Measurements from ENCODE around the gene CELSR3. TPM values are rescaled to one million over a fixed set of nuclear protein-coding genes. Genes with fewer than 3 reads are reported as not detected.

The CELSR3 gene
- total and polyA plus RNA-seq, 2 of the 4 experiments (the other 2 are of a cell fraction): 0.18 to 0.63 TPM

DNA sequence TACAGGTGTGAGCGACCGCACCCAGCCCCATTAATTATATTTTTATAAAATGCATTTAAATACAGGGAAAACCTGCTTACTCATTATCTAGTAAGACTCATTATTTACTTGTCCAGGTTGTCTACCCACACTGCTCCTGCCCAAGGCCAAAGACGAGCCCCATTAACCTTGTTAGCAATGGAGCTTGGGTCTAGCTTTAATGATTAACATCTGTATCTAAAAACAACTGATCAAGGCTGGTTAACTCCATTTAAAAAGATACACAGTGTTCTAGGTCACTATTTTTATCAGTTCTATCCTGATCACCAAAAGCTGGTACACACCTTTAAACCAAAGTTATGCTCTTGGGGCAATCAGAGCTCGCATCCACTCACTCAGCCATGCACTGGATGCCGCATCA is 33.5 kb upstream of the CELSR3 start:
- no peak overlapping the region for H3K9ac ChIP-seq (ENCODE audit: low read depth, low read length)
- no peak for ATAC-seq (ENCODE audit: low read depth)
- H2BK120ac ChIP-seq (ENCODE audit: low read depth, low read length): no peak overlapping the region
- no peak overlapping the region for H3K56ac ChIP-seq (ENCODE audit: extremely low read depth, insufficient read depth, low read length)
- H3K4me1 ChIP-seq (ENCODE audit: control insufficient read depth, insufficient read depth, low read length): peaks cover 29% of the 10 kb centered on the region
- intact Hi-C loops (cut with micrococcal nuclease) (no loop called here), dilution Hi-C loops (cut with HindIII; ENCODE audit: low sequenced_read_pairs, unreplicated experiment) (no loop called here), in situ Hi-C loops (cut with MboI; ENCODE audit: low sequenced_read_pairs) (no loop called here)
- no peak overlapping the region for H2AFZ ChIP-seq (replicated peaks; ENCODE audit: low read length, poor library complexity)
- no peak for DNase-seq
- no peak overlapping the region for H4K91ac ChIP-seq (ENCODE audit: insufficient read depth, low read depth, low read length)
- H3K4me2 ChIP-seq (ENCODE audit: low read depth, low read length): no peak overlapping the region
- no TSS peak for BruUV-seq (replicated peaks)
- H2BK5ac ChIP-seq (ENCODE audit: low read depth, low read length, poor library complexity, severe bottlenecking): no peak overlapping the region
- H3K23ac ChIP-seq (ENCODE audit: low read depth, low read length): no peak overlapping the region; the same call in 1 of the 2 replicates
- 100% methylated on average over 1 of the region's 5 CpGs; no CpG with 5 or more reads in 1 of the 2 experiments for WGBS, 2 experiments (ENCODE audit: extremely low coverage in 2 of 2, insufficient read length in 1 of 2)
- no peak overlapping the region for H3K27ac ChIP-seq (ENCODE audit: insufficient read depth, low read length)
- TF ChIP-seq BHLHE40 (IDR thresholded peaks at IDR 0.05; ENCODE audit: low read depth, low read length): no peak
- no peak for TF ChIP-seq CHD1 (IDR thresholded peaks at IDR 0.05; ENCODE audit: low read depth, low read length)
- TF ChIP-seq, protein P1, sequence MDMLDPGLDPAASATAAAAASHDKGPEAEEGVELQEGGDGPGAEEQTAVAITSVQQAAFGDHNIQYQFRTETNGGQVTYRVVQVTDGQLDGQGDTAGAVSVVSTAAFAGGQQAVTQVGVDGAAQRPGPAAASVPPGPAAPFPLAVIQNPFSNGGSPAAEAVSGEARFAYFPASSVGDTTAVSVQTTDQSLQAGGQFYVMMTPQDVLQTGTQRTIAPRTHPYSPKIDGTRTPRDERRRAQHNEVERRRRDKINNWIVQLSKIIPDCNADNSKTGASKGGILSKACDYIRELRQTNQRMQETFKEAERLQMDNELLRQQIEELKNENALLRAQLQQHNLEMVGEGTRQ (IDR thresholded peaks at IDR 0.05; ENCODE audit: low read depth, low read length): no peak
- no peak for TF ChIP-seq NFE2L2 (IDR thresholded peaks at IDR 0.05; ENCODE audit: low read depth, low read length)
- no peak for TF ChIP-seq RCOR1 (IDR thresholded peaks at IDR 0.05; ENCODE audit: insufficient replicate concordance, low read length)
- no peak for TF ChIP-seq MXI1 (IDR thresholded peaks at IDR 0.05; ENCODE audit: borderline replicate concordance, low read depth, low read length)
- no peak for TF ChIP-seq RFX5 (IDR thresholded peaks at IDR 0.05; ENCODE audit: low read depth, low read length)
- no peak for TF ChIP-seq RAD21 (IDR thresholded peaks at IDR 0.05; ENCODE audit: low read length)
- no peak for TF ChIP-seq POLR2A (IDR thresholded peaks at IDR 0.05; ENCODE audit: low read depth, low read length)
- no peak for TF ChIP-seq SMC3 (IDR thresholded peaks at IDR 0.05; ENCODE audit: low read depth, low read length)
- TF ChIP-seq MAFK (IDR thresholded peaks at IDR 0.05; ENCODE audit: low read depth, low read length): no peak
- no peak for TF ChIP-seq MAZ (IDR thresholded peaks at IDR 0.05; ENCODE audit: borderline replicate concordance, low read depth, low read length)
- TF ChIP-seq, protein P2, sequence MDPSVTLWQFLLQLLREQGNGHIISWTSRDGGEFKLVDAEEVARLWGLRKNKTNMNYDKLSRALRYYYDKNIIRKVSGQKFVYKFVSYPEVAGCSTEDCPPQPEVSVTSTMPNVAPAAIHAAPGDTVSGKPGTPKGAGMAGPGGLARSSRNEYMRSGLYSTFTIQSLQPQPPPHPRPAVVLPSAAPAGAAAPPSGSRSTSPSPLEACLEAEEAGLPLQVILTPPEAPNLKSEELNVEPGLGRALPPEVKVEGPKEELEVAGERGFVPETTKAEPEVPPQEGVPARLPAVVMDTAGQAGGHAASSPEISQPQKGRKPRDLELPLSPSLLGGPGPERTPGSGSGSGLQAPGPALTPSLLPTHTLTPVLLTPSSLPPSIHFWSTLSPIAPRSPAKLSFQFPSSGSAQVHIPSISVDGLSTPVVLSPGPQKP (IDR thresholded peaks at IDR 0.05; ENCODE audit: borderline replicate concordance, low read depth, low read length): no peak
- no peak for TF ChIP-seq FOS (IDR thresholded peaks at IDR 0.05; ENCODE audit: low read depth, low read length)
- no peak for TF ChIP-seq CTCF (conservative IDR thresholded peaks at IDR 0.05; ENCODE audit: low read depth, low read length)
- no peak overlapping the region for H3K4ac ChIP-seq (ENCODE audit: low read depth, low read length)
- peaks cover 50% of the 10 kb centered on the region for H3K36me3 ChIP-seq (ENCODE audit: control insufficient read depth, insufficient read depth, low read length)
- H3K18ac ChIP-seq (ENCODE audit: low read depth, low read length): no peak overlapping the region
- no peak overlapping the region for H4K5ac ChIP-seq (ENCODE audit: low read depth, low read length)
- H3K27me3 ChIP-seq (ENCODE audit: control insufficient read depth, insufficient read depth, low read length): no peaks in the 10 kb centered on the region
- H3K14ac ChIP-seq (replicated peaks; ENCODE audit: low read depth, low read length): no peak overlapping the region
- peaks cover 41 to 82% of the 10 kb centered on the region in 2 experiments for H3K79me1 ChIP-seq (ENCODE audit: low read depth in 1 of 2, low read length in 2 of 2)
- no peak overlapping the region for H2BK20ac ChIP-seq (ENCODE audit: low read depth, low read length)
- no peak overlapping the region for H2AK5ac ChIP-seq (ENCODE audit: low read depth, low read length)
- H3K9me1 ChIP-seq (ENCODE audit: insufficient read depth, low read length): peaks cover 27% of the 10 kb centered on the region
- H4K8ac ChIP-seq (ENCODE audit: low read depth in 2 of 2, low read length in 2 of 2): no peak overlapping the region
- H2BK15ac ChIP-seq (ENCODE audit: low read depth, low read length): no peak overlapping the region
- no peak overlapping the region for H2AK9ac ChIP-seq (replicated peaks; ENCODE audit: low read depth, low read length, poor library complexity)
- POLR2A ChIA-PET (ENCODE audit: unreplicated experiment): no interaction called here
- no peak overlapping the region for H3K4me3 ChIP-seq (ENCODE audit: insufficient read depth, low read depth, low read length)
- no peaks in the 10 kb centered on the region for H3K9me3 ChIP-seq (ENCODE audit: control insufficient read depth, insufficient read depth, low read length)
- CTCF ChIA-PET: interaction anchor here (2.5 kb wide), 1 partner anchor 44 kb away, joined by 7 read pairs; no protein-coding TSS in a partner anchor
- H4K20me1 ChIP-seq (ENCODE audit: insufficient read depth, low read length): peaks cover 85% of the 10 kb centered on the region
